ENCODE measurements around the gene TMEM200A. TPM values are rescaled to one million over a fixed set of nuclear protein-coding genes. Genes with fewer than 3 reads are reported as not detected.

Gene TMEM200A
- total RNA-seq, 4 donors from 2014 or later, result 0.76 to 1.2 (median 0.93) TPM

GRCh38 chr6:130457605-130458004, 91.8 kb downstream of the TMEM200A start:
- no peaks in the 10 kb centered on the region for H3K9me3 ChIP-seq
- H3K27ac ChIP-seq, result no peak overlapping the region
- no peaks in the 10 kb centered on the region for H3K4me1 ChIP-seq
- H3K4me3 ChIP-seq, result no peak overlapping the region
- no peak for DNase-seq (ENCODE audit: low spot score in 2 of 2)
- H3K27me3 ChIP-seq, result no peaks in the 10 kb centered on the region
- 80% methylated on average over 4 of the region's 4 CpGs for WGBS
- no peaks in the 10 kb centered on the region for H3K36me3 ChIP-seq
- no peak for TF ChIP-seq EP300 (IDR thresholded peaks at IDR 0.05)
- no peak for TF ChIP-seq CTCF (IDR thresholded peaks at IDR 0.05)
- no peak for TF ChIP-seq POLR2A (IDR thresholded peaks at IDR 0.05)
- no peak for TF ChIP-seq POLR2AphosphoS5 (IDR thresholded peaks at IDR 0.05)

DNA sequence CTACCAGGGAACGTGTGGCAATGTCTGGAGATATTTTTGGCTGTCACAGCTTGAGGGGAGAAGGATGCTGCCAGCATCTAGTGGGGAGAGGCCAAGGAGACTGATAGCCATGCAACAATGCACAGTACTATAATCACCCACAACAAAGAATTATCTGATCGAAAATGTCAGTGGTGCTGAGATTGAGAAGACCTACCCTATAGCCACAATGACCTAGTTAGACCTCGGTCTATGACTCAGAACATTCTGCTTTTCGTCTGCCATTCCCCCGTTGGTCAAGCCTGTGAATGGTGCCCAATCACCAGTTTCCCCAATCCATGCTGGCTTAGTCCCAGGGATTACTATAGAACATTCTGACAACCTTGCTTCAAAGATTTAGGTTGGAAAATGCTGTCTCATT, 93.5 kb downstream of the TMEM200A start:
- Histone ChIP-seq H3K4me3 (no peak overlapping the region), H3K4me1 (no peaks in the 10 kb centered on the region), H3K27ac (no peak overlapping the region), H3K36me3 (no peaks in the 10 kb centered on the region), H3K27me3 (no peaks in the 10 kb centered on the region), H3K9me3 (no peaks in the 10 kb centered on the region)
- no peak for TF ChIP-seq POLR2A (IDR thresholded peaks at IDR 0.05)
- no peak for TF ChIP-seq EP300 (IDR thresholded peaks at IDR 0.05)
- no peak for TF ChIP-seq CTCF (IDR thresholded peaks at IDR 0.05)
- TF ChIP-seq POLR2AphosphoS5 (IDR thresholded peaks at IDR 0.05), result no peak
- DNase-seq (ENCODE audit: low spot score in 2 of 2), result no peak
- 85% methylated on average over 5 of the region's 5 CpGs for WGBS

DNA sequence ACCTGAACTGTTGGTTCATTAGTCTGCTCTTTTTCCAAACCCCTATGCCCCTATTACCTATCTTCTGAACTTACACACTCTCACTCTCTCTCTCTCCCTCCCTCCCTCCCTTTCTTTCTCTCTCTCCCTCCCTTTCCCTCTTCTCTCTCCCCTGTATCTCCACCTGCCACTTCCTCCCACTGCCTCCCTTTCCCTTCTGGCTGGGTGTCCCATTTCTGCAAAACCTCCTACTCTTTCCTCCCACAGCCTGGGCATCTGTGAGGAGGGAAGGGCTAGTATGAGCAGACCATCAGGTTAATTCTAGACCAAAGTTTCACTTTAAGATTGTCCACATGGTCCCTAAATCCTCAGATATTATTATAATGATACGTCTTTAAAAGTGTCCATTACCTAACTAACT, 95.1 kb downstream of the TMEM200A start:
- Histone ChIP-seq H3K4me3 (no peak overlapping the region), H3K27me3 (no peaks in the 10 kb centered on the region), H3K27ac (no peak overlapping the region), H3K4me1 (no peaks in the 10 kb centered on the region), H3K36me3 (no peaks in the 10 kb centered on the region), H3K9me3 (no peaks in the 10 kb centered on the region)
- DNase-seq (ENCODE audit: low spot score in 2 of 2), result no peak
- TF ChIP-seq CTCF (IDR thresholded peaks at IDR 0.05), result no peak
- TF ChIP-seq EP300 (IDR thresholded peaks at IDR 0.05), result no peak
- no peak for TF ChIP-seq POLR2A (IDR thresholded peaks at IDR 0.05)
- no peak for TF ChIP-seq POLR2AphosphoS5 (IDR thresholded peaks at IDR 0.05)
- WGBS, result 97% methylated on average over 1 of the region's 1 CpG

DNA sequence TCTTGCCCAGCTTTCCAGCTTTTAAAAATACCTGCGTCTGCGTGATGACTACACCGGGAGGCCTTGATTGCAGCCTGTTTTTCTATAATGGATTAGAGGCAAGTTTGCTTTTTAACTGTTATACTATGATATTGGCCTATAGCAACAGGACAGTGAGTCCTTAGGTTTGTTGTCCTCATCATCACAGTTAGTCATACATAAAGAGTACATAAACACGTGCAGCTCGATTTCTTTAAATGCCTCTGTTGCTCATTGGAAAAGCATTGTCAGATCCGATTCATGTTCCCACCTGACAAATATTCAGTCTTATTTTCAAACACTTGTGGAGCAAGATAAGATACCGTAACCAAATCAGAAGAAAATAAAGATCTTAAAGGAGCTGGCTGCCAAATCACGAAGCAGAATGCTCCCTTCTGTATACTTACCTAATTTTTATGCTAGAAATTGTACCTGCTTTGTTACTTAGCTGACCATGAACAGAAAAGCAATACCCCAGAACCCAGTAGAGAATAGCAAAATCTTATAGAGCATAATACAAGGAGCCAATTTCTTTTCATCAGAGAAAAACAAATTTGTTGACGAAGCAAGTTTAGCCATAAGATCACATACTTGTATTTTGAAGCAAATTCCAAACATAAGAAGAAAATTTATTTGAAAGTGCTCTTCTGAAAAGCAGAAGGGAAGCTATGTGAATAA, 100.4 kb downstream of the TMEM200A start:
- Histone ChIP-seq H3K9me3 (no peaks in the 10 kb centered on the region), H3K27me3 (no peaks in the 10 kb centered on the region), H3K4me3 (no peak overlapping the region), H3K4me1 (no peaks in the 10 kb centered on the region), H3K36me3 (no peaks in the 10 kb centered on the region), H3K27ac (no peak overlapping the region)
- no peak for DNase-seq (ENCODE audit: low spot score in 2 of 2)
- TF ChIP-seq EP300 (IDR thresholded peaks at IDR 0.05), result no peak
- no peak for TF ChIP-seq POLR2AphosphoS5 (IDR thresholded peaks at IDR 0.05)
- no peak for TF ChIP-seq CTCF (IDR thresholded peaks at IDR 0.05)
- no peak for TF ChIP-seq POLR2A (IDR thresholded peaks at IDR 0.05)
- 76% methylated on average over 9 of the region's 9 CpGs for WGBS

- H3K9me3 ChIP-seq, result no peaks in the 10 kb centered on the region
- H3K27me3 ChIP-seq, result no peaks in the 10 kb centered on the region
- no peaks in the 10 kb centered on the region for H3K36me3 ChIP-seq
- no peak for DNase-seq (ENCODE audit: low spot score in 2 of 2)
- H3K4me1 ChIP-seq, result no peaks in the 10 kb centered on the region
- no peak overlapping the region for H3K27ac ChIP-seq
- TF ChIP-seq CTCF (IDR thresholded peaks at IDR 0.05) (no peak), POLR2AphosphoS5 (IDR thresholded peaks at IDR 0.05) (no peak), EP300 (IDR thresholded peaks at IDR 0.05) (no peak), POLR2A (IDR thresholded peaks at IDR 0.05) (no peak)
- no peak overlapping the region for H3K4me3 ChIP-seq
- WGBS, result 58% methylated on average over 5 of the region's 5 CpGs
Measured at GRCh38 chr6:130466748-130467061, 100.9 kb downstream of the TMEM200A start.
